ENCODE results near the gene ATF5.

ATF5 gene

GRCh38 chr19:49889038-49889686 is 39.8 kb upstream of the ATF5 start:
- H3F3A ChIP-seq (ENCODE audit: insufficient read depth) = peaks cover 7% of the 10 kb centered on the region; the same call in 1 of the 2 replicates
- H3K36me3 ChIP-seq (ENCODE audit: low read length) = no peaks in the 10 kb centered on the region
- H3K4me3 ChIP-seq (ENCODE audit: insufficient read depth, low read length, poor library complexity, severe bottlenecking) = no peak overlapping the region
- no peaks in the 10 kb centered on the region for H3K79me2 ChIP-seq (ENCODE audit: insufficient read depth, low read length)
- no peak overlapping the region for H3K4me2 ChIP-seq (ENCODE audit: low read depth, low read length, poor library complexity, severe bottlenecking)
- H2AFZ ChIP-seq (ENCODE audit: low read depth, low read length, severe bottlenecking) = no peak overlapping the region
- no peak for TF ChIP-seq CTCF (IDR thresholded peaks at IDR 0.05; ENCODE audit: insufficient read depth, low read length, poor library complexity, severe bottlenecking)
- no peak for TF ChIP-seq EZH2phosphoT487 (conservative IDR thresholded peaks at IDR 0.05; ENCODE audit: low read length)
- no peaks in the 10 kb centered on the region for H4K20me1 ChIP-seq (ENCODE audit: low read depth, low read length)
- H3K9me3 ChIP-seq (ENCODE audit: insufficient read depth, low read length) = no peaks in the 10 kb centered on the region
- no peaks in the 10 kb centered on the region for H3K9me2 ChIP-seq (replicated peaks; ENCODE audit: insufficient read depth, low read length)
- no peak overlapping the region for H3K9ac ChIP-seq (ENCODE audit: low read length)
- peak overlapping the region; percentile 31 for H3K27ac ChIP-seq (ENCODE audit: low read depth, low read length)
- H3K27me3 ChIP-seq (ENCODE audit: low read length) = no peaks in the 10 kb centered on the region

- H3F3A ChIP-seq (ENCODE audit: insufficient read depth) = peaks cover 7% of the 10 kb centered on the region; the same call in 1 of the 2 replicates
- no peaks in the 10 kb centered on the region for H3K9me3 ChIP-seq (ENCODE audit: insufficient read depth, low read length)
- no peaks in the 10 kb centered on the region for H3K9me2 ChIP-seq (replicated peaks; ENCODE audit: insufficient read depth, low read length)
- H3K9ac ChIP-seq (ENCODE audit: low read length) = no peak overlapping the region
- H3K4me3 ChIP-seq (ENCODE audit: insufficient read depth, low read length, poor library complexity, severe bottlenecking) = peak overlapping the region; percentile 38
- no peaks in the 10 kb centered on the region for H3K36me3 ChIP-seq (ENCODE audit: low read length)
- H4K20me1 ChIP-seq (ENCODE audit: low read depth, low read length) = no peaks in the 10 kb centered on the region
- TF ChIP-seq CTCF (IDR thresholded peaks at IDR 0.05; ENCODE audit: insufficient read depth, low read length, poor library complexity, severe bottlenecking) = no peak
- H3K27ac ChIP-seq (ENCODE audit: low read depth, low read length) = no peak overlapping the region
- no peaks in the 10 kb centered on the region for H3K79me2 ChIP-seq (ENCODE audit: insufficient read depth, low read length)
- no peak overlapping the region for H2AFZ ChIP-seq (ENCODE audit: low read depth, low read length, severe bottlenecking)
- peak overlapping the region; percentile 52 for H3K4me2 ChIP-seq (ENCODE audit: low read depth, low read length, poor library complexity, severe bottlenecking)
- H3K27me3 ChIP-seq (ENCODE audit: low read length) = no peaks in the 10 kb centered on the region
These were observed 39.2 kb upstream of the ATF5 start for GRCh38 chr19:49889687-49890348.

GRCh38 chr19:49890349-49891311 is 38.4 kb upstream of the ATF5 start:
- no peaks in the 10 kb centered on the region for H3K9me2 ChIP-seq (replicated peaks; ENCODE audit: insufficient read depth, low read length)

More at GRCh38 chr19:49890349-49891311, 38.4 kb upstream of the ATF5 start:
- H3K4me2 ChIP-seq (ENCODE audit: low read depth, low read length, poor library complexity, severe bottlenecking) = peak overlapping the region; percentile 52
- H3K9ac ChIP-seq (ENCODE audit: low read length) = no peak overlapping the region
- H3K9me3 ChIP-seq (ENCODE audit: insufficient read depth, low read length) = no peaks in the 10 kb centered on the region
- H2AFZ ChIP-seq (ENCODE audit: low read depth, low read length, severe bottlenecking) = no peak overlapping the region
- H3K27me3 ChIP-seq (ENCODE audit: low read length) = no peaks in the 10 kb centered on the region
- no peaks in the 10 kb centered on the region for H4K20me1 ChIP-seq (ENCODE audit: low read depth, low read length)
- no peak overlapping the region for H3K27ac ChIP-seq (ENCODE audit: low read depth, low read length)
- no peak for TF ChIP-seq CTCF (IDR thresholded peaks at IDR 0.05; ENCODE audit: insufficient read depth, low read length, poor library complexity, severe bottlenecking)
- TF ChIP-seq EZH2phosphoT487 (conservative IDR thresholded peaks at IDR 0.05; ENCODE audit: low read length) = no peak
- peak overlapping the region; percentile 38 for H3K4me3 ChIP-seq (ENCODE audit: insufficient read depth, low read length, poor library complexity, severe bottlenecking)
- H3K36me3 ChIP-seq (ENCODE audit: low read length) = no peaks in the 10 kb centered on the region
- no peaks in the 10 kb centered on the region for H3K79me2 ChIP-seq (ENCODE audit: insufficient read depth, low read length)
- H3F3A ChIP-seq (ENCODE audit: insufficient read depth) = peaks cover 7% of the 10 kb centered on the region; the same call in 1 of the 2 replicates

Data from SU-DHL-6 (cell line).